BE2C (cell line): Measurements from ENCODE around the gene MMP24OS.

Experiments
- DNase-seq: peaks from one replicate; pipeline ENCODE4 v3.0.0-alpha.2; 2020
- H3K27me3 ChIP-seq: fragments of 250-450 bp; sonication (Bioruptor Pico); 2 replicates; pipeline ENCODE4 v1.5.1; 2020; ENCODE audit warnings: mild to moderate bottlenecking
- H3K36me3 ChIP-seq: fragments of 250-450 bp; sonication (Bioruptor Pico); 2 replicates; pipeline ENCODE4 v1.5.1; 2020; ENCODE audit warnings: mild to moderate bottlenecking
- H3K4me1 ChIP-seq: fragments of 250-450 bp; sonication (Bioruptor Pico); 2 replicates; pipeline ENCODE4 v1.5.1; 2020
- H3K4me3 ChIP-seq: 2 replicates; pipeline ENCODE4 v1.5.1; 2011; ENCODE audit warnings: low read depth, low read length
- H3K9me3 ChIP-seq: fragments of 250-450 bp; sonication (Bioruptor Pico); 2 replicates; pipeline ENCODE4 v1.5.1; 2020
- CTCF ChIP-seq: IDR thresholded peaks from 2 replicates; pipeline ENCODE4 v1.5.1; 2012; ENCODE audit warnings: mild to moderate bottlenecking, low read depth, low read length

Gene MMP24OS

GRCh38 chr20:35251613-35251940 lies 26.3 kb downstream of the MMP24OS start:
- Histone ChIP-seq H3K9me3 (no peaks in the 10 kb centered on the region), H3K36me3 (peaks cover 2% of the 10 kb centered on the region; the same call in 1 of the 2 replicates), H3K27me3 (no peaks in the 10 kb centered on the region), H3K4me3 (no peak overlapping the region), H3K4me1 (no peaks in the 10 kb centered on the region)
- no peak for TF ChIP-seq CTCF
- no peak for DNase-seq

GRCh38 chr20:35248641-35249475 lies 29.1 kb downstream of the MMP24OS start:
- Histone ChIP-seq H3K4me3 (no peak overlapping the region), H3K4me1 (no peaks in the 10 kb centered on the region), H3K36me3 (no peaks in the 10 kb centered on the region), H3K9me3 (no peaks in the 10 kb centered on the region), H3K27me3 (no peaks in the 10 kb centered on the region)
- TF ChIP-seq CTCF: no peak
- DNase-seq: no peak

GRCh38 chr20:35246723-35247122 lies 31.2 kb downstream of the MMP24OS start:
- Histone ChIP-seq H3K9me3 (no peaks in the 10 kb centered on the region), H3K27me3 (no peaks in the 10 kb centered on the region), H3K36me3 (no peaks in the 10 kb centered on the region), H3K4me1 (no peaks in the 10 kb centered on the region), H3K4me3 (no peak overlapping the region)
- no peak for TF ChIP-seq CTCF
- DNase-seq: no peak

DNA sequence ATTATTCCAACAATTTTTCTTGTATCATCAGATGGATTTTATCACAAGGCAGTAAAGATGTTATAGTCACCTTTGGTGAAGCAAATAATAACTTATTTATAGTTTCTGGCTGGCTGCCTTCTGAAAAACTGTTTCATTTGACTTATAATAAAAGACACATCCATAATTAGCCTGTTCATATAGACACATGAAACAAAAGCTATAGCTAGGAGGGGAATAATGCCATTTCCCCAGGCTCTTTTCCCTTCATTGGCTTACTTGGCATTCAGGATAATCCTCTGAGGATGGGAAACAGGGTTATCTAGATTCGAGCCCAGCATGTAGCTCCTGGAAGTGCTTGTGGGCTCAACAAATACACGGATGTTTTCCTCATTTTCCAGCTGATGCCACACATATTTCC lies 33.9 kb downstream of the MMP24OS start:
- no peaks in the 10 kb centered on the region for H3K4me1 ChIP-seq
- H3K4me3 ChIP-seq: no peak overlapping the region
- no peaks in the 10 kb centered on the region for H3K9me3 ChIP-seq
- H3K27me3 ChIP-seq: no peaks in the 10 kb centered on the region
- H3K36me3 ChIP-seq: no peaks in the 10 kb centered on the region
- no peak for TF ChIP-seq CTCF
- DNase-seq: no peak

DNA sequence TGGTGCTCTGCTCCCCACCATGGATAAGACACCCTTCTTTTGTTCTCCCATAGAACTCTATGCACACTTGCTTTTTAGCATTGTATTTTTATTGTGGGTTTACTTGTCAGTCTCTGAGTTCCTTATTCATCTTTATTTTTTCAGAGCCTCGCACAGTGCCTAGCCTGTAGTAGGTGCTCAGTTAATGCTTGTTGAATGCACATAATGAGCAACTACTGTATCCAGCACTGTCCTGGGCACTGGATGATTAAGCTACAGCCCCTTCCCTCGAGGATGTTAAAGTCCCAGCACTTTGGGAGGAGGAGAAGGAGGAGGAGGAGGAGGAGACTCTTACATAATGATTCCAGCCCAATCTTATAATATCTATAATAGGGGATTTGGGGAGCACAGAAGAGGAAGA lies 34.6 kb downstream of the MMP24OS start:
- H3K4me1 ChIP-seq: no peaks in the 10 kb centered on the region
- no peaks in the 10 kb centered on the region for H3K36me3 ChIP-seq
- H3K4me3 ChIP-seq: no peak overlapping the region
- no peak for TF ChIP-seq CTCF
- no peaks in the 10 kb centered on the region for H3K27me3 ChIP-seq
- no peaks in the 10 kb centered on the region for H3K9me3 ChIP-seq
- no peak for DNase-seq

GRCh38 chr20:35240811-35241293 lies 37.1 kb downstream of the MMP24OS start:
- Histone ChIP-seq H3K27me3 (no peaks in the 10 kb centered on the region), H3K9me3 (no peaks in the 10 kb centered on the region), H3K4me1 (no peaks in the 10 kb centered on the region), H3K36me3 (no peaks in the 10 kb centered on the region), H3K4me3 (no peak overlapping the region)
- DNase-seq: no peak
- TF ChIP-seq CTCF: no peak
